Right lobe of liver (tissue), 4 donors: ENCODE results near the gene CCDC85C.

ENCODE experiments used
- POLR2A ChIP-seq: fragments of 450-650 bp; IDR thresholded peaks from one replicate; pipeline ENCODE4 v1.6.1; 2017; ENCODE audit warnings: antibody characterized with exemption, mild to moderate bottlenecking
- TF ChIP-seq, protein P1 (sequence below), 4 donors: fragments of 200-600 bp in 3 of 4; fragments of 450-650 bp in 1 of 4; IDR thresholded peaks; one replicate each; pipeline versions ENCODE4 v1.5.1 to v1.8.0; 2016 to 2022; ENCODE audit warnings: antibody characterized with exemption in 4 of 4, mild to moderate bottlenecking in 2 of 4
- donor health status: DM: no; HTN: no; CAD: no.
- donor health status: DM: no; HTN: no; CAD: no.
- donor health status: DM: no; HTN: yes; CAD: no.

DNA sequence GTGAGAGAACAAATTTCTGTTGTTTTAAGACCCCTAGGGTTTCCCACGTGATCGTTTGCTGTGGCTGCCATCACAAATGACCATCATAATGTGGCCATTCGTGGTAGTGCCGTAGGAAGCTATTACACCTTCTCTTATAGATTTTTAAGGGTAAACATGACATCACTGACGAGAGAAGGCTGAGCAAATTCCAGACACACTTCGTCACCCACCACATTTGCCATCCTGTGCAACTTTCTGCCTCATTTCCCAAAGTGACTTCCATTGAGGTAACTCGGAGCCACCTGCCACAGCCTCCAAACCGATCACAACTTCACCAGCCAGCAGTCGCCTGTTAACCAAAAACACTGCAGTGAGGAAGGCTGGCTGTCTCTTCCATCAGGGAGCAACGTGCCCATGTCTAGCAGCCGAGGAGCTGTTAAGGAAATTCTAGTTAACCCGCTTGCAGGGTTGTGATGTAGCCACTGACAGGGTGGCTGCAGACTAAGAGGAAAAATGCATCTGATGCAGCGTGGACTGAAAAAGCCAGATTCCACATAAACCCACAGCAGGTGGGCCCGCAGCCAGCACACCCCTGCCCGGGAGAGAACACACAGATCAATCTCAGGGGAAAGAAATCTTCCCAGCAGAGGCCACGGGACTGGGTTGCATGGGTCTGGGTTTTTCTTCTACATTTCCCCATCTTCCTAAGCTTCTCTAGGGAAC lies 44.6 kb downstream of the CCDC85C start:
- TF ChIP-seq, protein P1, sequence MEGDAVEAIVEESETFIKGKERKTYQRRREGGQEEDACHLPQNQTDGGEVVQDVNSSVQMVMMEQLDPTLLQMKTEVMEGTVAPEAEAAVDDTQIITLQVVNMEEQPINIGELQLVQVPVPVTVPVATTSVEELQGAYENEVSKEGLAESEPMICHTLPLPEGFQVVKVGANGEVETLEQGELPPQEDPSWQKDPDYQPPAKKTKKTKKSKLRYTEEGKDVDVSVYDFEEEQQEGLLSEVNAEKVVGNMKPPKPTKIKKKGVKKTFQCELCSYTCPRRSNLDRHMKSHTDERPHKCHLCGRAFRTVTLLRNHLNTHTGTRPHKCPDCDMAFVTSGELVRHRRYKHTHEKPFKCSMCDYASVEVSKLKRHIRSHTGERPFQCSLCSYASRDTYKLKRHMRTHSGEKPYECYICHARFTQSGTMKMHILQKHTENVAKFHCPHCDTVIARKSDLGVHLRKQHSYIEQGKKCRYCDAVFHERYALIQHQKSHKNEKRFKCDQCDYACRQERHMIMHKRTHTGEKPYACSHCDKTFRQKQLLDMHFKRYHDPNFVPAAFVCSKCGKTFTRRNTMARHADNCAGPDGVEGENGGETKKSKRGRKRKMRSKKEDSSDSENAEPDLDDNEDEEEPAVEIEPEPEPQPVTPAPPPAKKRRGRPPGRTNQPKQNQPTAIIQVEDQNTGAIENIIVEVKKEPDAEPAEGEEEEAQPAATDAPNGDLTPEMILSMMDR (IDR thresholded peaks at IDR 0.05) = no peak
- no peak for TF ChIP-seq POLR2A
